ENCODE results near the gene STAT3.
"Not testable (repeated sequence)": the region's sequence is repeated elsewhere in the genome, so short reads cannot be mapped to it uniquely, and the experiment has no call there.

The STAT3 gene

GRCh38 chr17:42388381-42389134, at the start of gene STAT3:
Gene STAT3, minus strand, starts transcription at chr17:42388442. Its CDS starts 39,926 bp downstream, at chr17:42348516.
- DNase-seq, result peak; percentile 100

- no peak for DNase-seq
Measured at GRCh38 chr17:42436391-42436790, 48.1 kb upstream of the STAT3 start.

- DNase-seq, result no peak
Measured at GRCh38 chr17:42431758-42432161, 43.5 kb upstream of the STAT3 start.

DNA sequence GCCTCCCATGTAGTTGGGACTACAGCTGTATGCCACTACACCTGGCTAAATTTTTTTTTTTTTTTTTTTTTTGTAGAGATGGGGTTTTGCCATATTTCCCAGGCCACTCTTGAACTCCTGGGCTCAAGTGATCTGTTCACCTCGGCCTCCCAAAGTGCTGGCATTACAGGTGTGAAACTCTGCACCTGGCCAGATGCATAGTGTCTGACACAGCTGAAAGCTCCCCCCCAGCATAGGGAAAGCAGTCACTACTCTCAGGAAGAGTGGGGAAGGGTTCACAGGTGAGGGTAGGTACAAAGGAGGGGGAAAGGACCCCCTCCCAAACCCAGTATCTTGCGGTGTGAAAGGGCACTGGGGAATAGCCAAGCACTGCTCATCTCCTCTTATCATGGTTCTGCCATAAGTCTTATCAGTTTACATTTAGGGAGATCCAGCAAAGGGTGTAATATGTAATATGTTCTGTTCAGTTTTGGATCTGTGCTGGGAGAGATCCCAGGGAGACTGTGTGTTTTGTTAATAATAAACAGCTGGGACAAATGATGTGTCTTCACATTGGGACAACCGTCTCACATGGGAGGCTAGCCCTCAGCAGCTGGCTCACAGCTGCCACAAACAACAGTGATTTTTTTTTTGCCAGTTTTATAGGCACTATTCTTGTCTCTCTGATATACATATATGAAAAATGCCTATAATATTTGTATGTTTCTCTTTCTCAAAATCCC, 41.6 kb upstream of the STAT3 start:
- DNase-seq, result no peak

- peak; percentile 53 for DNase-seq
Measured at GRCh38 chr17:42428141-42428944, 40.1 kb upstream of the STAT3 start.

- no peak for DNase-seq
Measured at GRCh38 chr17:42424991-42425610, 36.9 kb upstream of the STAT3 start.

DNA sequence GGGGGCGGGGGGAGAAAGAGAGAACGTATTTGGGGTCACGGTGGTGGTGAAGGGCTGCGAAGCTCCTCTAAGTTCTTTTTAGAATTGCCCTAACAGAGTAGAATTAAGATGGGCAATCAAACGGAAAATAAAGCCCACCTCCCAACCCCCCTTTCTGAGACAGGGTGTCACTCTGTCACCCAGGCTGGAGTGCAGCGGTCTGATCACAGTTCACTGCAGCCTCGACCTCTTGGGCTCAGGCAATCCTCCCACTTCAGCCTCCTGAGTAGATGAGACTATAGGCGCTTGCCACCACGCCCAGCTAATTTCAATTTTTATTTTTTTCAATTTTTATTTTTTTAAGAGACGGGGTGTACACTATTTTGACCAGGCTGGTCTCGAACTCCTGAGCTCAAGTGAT, 35.5 kb upstream of the STAT3 start:
- no peak for DNase-seq

GRCh38 chr17:42422958-42423712, 34.9 kb upstream of the STAT3 start, which contains the start of gene CAVIN1:
Gene CAVIN1, minus strand, starts transcription at chr17:42423256. Its CDS starts 159 bp downstream, at chr17:42423097.
- no peak for DNase-seq

DNA sequence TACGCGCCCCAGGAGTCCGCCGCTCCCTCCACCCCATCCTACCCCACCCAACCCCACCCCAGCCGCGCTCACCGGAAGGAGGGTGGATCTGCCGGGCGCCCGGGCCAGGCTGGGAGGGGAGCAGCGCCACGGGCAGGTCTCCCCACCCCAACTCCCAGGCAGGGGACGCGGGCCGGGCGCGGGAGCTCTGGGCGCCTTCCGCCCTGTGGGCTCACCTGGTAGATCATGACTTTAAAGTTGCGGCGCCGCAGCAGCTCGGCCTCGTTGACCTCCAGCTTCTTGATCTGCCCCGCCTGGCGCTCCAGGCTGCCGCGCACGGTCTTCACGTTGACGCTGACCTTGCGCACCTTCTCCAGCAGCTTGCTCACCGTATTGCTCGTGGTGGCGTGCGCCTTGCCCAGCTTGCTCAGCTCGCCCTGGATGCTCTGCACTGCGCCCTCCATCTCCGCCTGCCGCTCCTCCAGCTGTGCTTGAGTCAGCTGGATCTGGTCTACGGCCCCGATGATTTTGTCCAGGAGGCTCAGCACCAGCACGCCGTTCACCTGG, 34.2 kb upstream of the STAT3 start:
- peak; percentile 25 for DNase-seq

DNA sequence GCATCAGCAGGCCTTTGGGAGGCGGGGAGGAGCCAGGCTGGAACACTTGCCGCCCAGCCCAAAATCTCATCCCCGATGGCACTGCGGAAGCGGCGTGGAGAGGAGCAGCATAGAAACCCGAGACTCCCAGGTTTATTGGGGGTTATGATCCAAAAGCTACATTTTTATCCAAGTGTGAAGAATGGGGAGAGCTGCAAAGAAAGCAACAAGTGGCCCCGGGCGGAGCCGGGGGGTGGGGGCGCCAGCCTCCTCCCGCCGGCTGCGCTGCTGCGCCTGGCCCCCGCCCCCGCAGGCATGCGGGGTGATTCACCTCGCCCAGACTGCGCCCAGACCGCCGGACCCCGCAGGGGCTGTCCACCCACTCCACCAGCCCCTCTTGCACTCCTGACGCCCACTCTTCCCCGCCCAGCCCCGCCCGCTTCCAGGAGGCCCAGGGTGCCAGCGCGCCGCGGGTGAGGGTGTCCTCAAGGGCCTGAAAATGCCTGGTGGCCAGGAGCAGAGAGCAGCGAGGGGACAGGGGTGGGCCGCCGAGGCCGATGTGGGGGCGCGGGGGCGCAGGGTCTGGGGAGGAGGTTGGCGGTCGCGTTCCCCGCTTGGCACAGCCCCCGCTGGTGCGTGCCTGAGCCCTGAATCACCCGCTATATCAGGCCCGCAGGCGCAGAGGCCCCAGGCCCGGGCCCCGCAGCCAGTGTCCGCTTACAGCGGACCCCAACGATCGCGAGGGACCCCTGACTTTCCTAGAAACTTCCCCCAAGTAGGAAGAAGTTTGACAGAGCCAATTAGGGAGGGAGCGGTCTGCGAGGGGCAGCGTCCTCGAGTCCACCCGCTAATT, 33.5 kb upstream of the STAT3 start:
- no peak for DNase-seq

DNA sequence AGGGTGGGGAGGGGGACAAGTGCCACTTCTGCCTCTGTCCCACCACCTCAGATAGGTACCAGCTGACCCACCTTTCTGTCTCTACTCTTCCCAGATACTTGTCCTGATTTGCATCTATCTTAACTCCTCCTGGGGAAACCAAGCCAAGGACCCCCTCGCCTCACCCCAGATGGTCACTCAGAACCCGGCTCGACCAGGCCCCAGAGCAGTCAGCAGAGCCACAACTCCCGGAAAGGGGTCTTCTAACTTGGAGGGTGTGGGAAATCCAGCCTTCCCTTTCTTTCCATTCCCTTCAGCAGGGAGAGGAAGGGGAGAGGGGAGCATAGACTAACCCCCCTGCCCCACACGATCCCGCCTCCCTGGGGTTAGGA, 32.9 kb upstream of the STAT3 start:
- DNase-seq, result no peak

GRCh38 chr17:42417981-42418380, 29.7 kb upstream of the STAT3 start:
- DNase-seq, result not testable (repeated sequence)

DNA sequence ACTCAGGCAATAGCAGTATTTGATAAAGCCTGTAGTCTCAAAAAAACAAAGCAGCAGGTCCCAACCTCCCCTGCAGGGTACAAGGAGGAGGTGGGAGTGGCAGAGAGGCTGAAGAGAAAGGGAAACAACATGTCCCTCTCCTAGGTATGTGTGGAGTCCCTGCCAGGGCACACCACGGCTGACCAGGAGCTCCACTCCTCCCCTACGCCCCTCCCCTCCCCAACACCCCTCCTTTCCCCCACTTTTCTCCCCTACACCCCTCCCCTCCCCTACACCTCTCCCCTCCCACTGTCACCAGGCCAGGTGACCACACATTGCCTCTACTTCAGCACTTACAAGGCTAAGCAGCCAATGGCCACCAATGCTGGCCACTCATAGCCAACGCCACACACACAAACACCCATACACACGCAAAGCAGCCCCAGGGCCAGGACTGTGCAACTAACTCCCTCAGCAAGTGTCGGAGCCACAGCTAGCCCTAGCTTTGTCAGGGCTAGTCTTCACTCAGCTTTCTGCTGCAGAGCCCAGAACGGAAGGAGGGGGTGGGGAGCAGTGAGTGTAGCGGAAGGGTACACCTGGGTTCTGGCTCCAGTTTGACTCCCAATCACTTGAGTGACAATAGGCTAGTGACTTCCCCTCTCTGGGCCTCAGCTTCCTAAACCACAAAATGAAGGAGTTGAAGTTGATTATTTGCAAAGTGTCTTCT, 26.6 kb upstream of the STAT3 start:
- DNase-seq, result no peak

DNA sequence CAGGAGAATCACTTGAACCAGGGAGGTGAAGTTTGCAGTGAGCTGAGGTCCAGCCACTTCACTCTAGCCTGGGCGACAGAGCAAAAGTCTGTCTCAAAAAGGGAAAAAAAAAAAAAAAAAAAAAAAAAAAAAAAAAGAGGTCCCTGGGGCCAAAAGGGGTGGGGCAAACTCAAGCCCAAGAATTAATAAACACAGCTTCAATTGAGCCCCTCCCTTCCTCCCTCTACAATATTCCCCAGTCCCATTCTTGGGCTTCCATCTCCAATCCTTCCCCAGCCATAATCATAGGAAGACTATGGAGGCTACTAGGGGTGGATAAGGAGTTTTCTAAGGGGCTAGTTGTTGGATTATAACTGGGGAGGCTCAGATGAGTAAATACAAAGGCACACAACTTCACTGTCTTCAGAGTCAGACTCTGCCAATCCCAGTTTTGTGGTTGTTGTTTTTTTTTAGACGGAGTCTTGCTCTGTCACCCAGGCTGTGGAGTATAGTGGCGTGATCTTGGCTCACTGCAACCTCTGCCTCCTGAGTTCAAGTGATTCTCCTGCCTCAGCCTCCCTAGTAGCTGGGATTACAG, 25.3 kb upstream of the STAT3 start:
- DNase-seq, result no peak

GRCh38 chr17:42411905-42412679, 23.9 kb upstream of the STAT3 start:
- no peak for DNase-seq

DNA sequence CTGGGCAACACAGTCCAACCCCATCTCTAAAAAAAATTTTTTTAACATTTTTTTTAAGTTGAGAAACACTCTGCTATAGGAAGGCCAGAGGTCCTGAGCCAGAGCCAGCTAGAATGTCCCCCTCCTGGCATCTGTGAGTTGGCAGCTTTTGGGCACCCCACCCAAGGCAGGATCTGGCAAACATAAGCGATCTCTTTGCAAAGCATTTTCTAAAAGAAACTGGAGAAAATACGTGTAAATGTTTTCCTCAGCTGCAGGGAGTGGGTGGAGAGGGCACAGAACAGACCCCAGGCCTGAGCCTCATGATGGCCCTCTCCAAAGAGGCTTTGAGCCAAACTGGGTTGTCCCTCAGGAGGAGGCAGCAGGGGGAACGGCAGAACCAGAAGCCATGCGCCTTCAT, 23.1 kb upstream of the STAT3 start:
- no peak for DNase-seq

- no peak for DNase-seq
Measured at GRCh38 chr17:42410319-42410685, 22.1 kb upstream of the STAT3 start.

DNA sequence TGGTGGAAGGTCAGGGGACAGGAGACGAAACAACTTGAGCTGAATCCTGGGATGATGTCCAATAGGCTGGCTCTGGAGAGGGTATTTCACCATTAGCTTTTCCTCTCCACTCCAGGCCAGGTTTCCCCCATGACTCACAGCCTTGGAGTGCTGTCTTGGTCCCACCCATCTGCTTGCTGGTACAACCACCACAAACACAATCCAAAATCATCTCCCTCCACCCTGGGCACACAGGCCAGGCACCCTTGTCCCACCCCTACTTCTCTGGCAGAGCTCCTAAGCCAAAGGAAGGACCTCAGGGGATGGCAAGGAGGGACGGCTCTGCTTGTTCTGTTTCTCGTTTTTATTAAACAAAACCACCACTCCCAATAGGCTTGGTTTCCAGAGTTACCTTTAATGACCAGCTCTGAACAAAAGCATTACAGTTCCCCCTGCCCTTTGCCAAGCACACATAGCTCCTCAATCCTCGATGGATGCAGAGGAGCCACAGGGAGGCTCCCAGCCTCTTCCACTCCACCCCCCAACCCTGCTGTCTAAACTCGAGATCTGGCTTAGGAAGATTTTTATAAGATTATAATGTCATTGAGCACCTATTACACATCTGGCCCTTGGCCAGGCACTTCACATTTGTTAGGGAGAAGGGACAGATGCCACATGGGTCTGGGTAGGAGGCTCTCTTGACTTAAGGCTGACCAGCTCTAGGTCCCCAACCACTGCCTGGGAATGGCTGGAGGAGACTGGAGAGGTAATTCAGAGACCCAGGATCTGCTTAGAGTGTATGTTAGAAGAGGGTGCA, 21.5 kb upstream of the STAT3 start:
- no peak for DNase-seq

All from NCI-H146 (cell line).